GM21619 (cell line): ENCODE results near the gene FEV.

Source experiments
- ATAC-seq: cut with Tn5 transposase; IDR thresholded peaks from one replicate; pipeline ENCODE4 v1.9.1; 2021; ENCODE audit not compliant: unreplicated experiment

The FEV gene

GRCh38 chr2:219017201-219017931 lies 32.4 kb upstream of the FEV start:
- ATAC-seq: no peak

- ATAC-seq: no peak
Observed at GRCh38 chr2:219016721-219017120, 31.7 kb upstream of the FEV start.

GRCh38 chr2:219010873-219011272 lies 25.9 kb upstream of the FEV start:
- ATAC-seq: no peak

GRCh38 chr2:219010162-219010756 lies 25.3 kb upstream of the FEV start:
- no peak for ATAC-seq

- ATAC-seq: no peak
Observed at GRCh38 chr2:219009294-219009693, 24.3 kb upstream of the FEV start.

GRCh38 chr2:219003979-219004378 lies 19.0 kb upstream of the FEV start:
- ATAC-seq: no peak

- ATAC-seq: no peak
Observed at GRCh38 chr2:219003267-219003634, 18.3 kb upstream of the FEV start.

GRCh38 chr2:219002395-219003266 lies 17.6 kb upstream of the FEV start:
- ATAC-seq: no peak

- ATAC-seq: no peak
Observed at GRCh38 chr2:219001577-219002394, 16.8 kb upstream of the FEV start.

- no peak for ATAC-seq
Observed at GRCh38 chr2:219001100-219001576, 16.2 kb upstream of the FEV start.

- ATAC-seq: no peak
Observed at GRCh38 chr2:219000569-219000960, 15.6 kb upstream of the FEV start.

- ATAC-seq: no peak
Observed at GRCh38 chr2:218999881-219000568, 15.0 kb upstream of the FEV start.

GRCh38 chr2:218999021-218999880 lies 14.3 kb upstream of the FEV start:
- ATAC-seq: no peak

GRCh38 chr2:218998414-218999002 lies 13.5 kb upstream of the FEV start:
- ATAC-seq: no peak

- no peak for ATAC-seq
Observed at GRCh38 chr2:218997731-218998130, 12.7 kb upstream of the FEV start.

GRCh38 chr2:218996937-218997336 lies 12.0 kb upstream of the FEV start:
- no peak for ATAC-seq

GRCh38 chr2:218995972-218996711 lies 11.2 kb upstream of the FEV start:
- ATAC-seq: peak; percentile 60

GRCh38 chr2:218995561-218995960 lies 10.6 kb upstream of the FEV start:
- no peak for ATAC-seq
